GM13976 (cell line): ENCODE measurements around the gene STXBP5.

ENCODE experiments used
- DNase-seq: peaks from one replicate; pipeline ENCODE4 v3.0.0; 2012; ENCODE audit warnings: low spot score
- in situ Hi-C: fragments of 300-500 bp; cut with MboI; formaldehyde crosslinking; loops from one replicate; pipeline ENCODE4 v1.12.0; 2022; ENCODE audit warnings: low sequenced_read_pairs, mixed read lengths, inconsistent platforms; ENCODE audit not compliant: unreplicated experiment
- TF ChIP-seq, protein P1 (sequence below): IDR thresholded peaks from 2 replicates; pipeline ENCODE4 v1.5.1; 2012; ENCODE audit warnings: borderline replicate concordance, mild to moderate bottlenecking; ENCODE audit not compliant: insufficient read depth; ENCODE audit errors: extremely low read depth, missing control alignments, control extremely low read depth

Gene STXBP5

GRCh38 chr6:147227770-147228320 is 23.6 kb downstream of the STXBP5 start:
- no peak for DNase-seq
- TF ChIP-seq, protein P1, sequence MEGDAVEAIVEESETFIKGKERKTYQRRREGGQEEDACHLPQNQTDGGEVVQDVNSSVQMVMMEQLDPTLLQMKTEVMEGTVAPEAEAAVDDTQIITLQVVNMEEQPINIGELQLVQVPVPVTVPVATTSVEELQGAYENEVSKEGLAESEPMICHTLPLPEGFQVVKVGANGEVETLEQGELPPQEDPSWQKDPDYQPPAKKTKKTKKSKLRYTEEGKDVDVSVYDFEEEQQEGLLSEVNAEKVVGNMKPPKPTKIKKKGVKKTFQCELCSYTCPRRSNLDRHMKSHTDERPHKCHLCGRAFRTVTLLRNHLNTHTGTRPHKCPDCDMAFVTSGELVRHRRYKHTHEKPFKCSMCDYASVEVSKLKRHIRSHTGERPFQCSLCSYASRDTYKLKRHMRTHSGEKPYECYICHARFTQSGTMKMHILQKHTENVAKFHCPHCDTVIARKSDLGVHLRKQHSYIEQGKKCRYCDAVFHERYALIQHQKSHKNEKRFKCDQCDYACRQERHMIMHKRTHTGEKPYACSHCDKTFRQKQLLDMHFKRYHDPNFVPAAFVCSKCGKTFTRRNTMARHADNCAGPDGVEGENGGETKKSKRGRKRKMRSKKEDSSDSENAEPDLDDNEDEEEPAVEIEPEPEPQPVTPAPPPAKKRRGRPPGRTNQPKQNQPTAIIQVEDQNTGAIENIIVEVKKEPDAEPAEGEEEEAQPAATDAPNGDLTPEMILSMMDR, result no peak
- in situ Hi-C loops, result no loop called here

GRCh38 chr6:147231589-147231988 is 27.4 kb downstream of the STXBP5 start:
- DNase-seq, result no peak
- TF ChIP-seq, protein P1, result no peak
- in situ Hi-C loops, result no loop called here

GRCh38 chr6:147234685-147235084 is 30.5 kb downstream of the STXBP5 start:
- TF ChIP-seq, protein P1, result no peak
- no peak for DNase-seq
- in situ Hi-C loops, result no loop called here

GRCh38 chr6:147238164-147238563 is 33.9 kb downstream of the STXBP5 start:
- TF ChIP-seq, protein P1, result no peak
- no peak for DNase-seq
- in situ Hi-C loops, result no loop called here

GRCh38 chr6:147238906-147239305 is 34.7 kb downstream of the STXBP5 start:
- DNase-seq, result no peak
- TF ChIP-seq, protein P1, result no peak
- in situ Hi-C loops, result no loop called here

- in situ Hi-C loops, result no loop called here
- TF ChIP-seq, protein P1, result no peak
- no peak for DNase-seq
Observed at GRCh38 chr6:147244832-147245231, 40.6 kb downstream of the STXBP5 start.
